HG03039 (cell line): ENCODE data around the gene MACROD2.

Source experiments
- ATAC-seq: cut with Tn5 transposase; IDR thresholded peaks from one replicate; pipeline ENCODE4 v1.9.1; 2021; ENCODE audit warnings: mild to moderate bottlenecking, moderate library complexity; ENCODE audit not compliant: unreplicated experiment

Gene MACROD2

DNA sequence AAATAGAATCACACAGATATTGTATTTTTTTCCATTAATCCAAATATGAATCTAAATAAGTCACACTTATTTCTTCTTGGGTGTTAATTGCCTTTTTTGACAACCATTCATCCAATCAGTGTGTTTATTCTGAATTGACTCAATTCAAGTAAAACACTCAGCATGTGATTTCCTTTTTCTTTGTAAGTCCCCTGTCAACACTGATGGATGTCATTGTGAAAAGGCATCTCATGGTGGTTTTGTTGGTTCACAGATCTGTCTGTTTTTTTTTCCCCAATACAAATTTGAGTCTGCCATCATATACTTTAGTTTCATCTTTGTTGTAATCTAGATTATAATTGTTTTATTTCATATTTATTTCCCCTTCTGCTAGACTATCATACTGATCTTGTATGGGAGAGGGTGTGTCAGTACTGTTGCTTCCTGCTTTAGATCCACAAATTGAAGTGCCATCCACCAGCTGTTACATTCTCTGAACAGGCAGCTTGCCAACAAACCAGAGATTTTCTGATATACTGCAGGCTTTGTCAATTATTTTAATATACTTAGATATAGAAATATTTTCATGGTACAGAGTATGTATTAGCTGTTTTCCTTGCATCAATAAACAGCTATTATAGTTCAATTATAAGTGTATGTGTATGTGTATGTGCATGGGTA is 406.3 kb downstream of the MACROD2 start:
- ATAC-seq, result no peak

DNA sequence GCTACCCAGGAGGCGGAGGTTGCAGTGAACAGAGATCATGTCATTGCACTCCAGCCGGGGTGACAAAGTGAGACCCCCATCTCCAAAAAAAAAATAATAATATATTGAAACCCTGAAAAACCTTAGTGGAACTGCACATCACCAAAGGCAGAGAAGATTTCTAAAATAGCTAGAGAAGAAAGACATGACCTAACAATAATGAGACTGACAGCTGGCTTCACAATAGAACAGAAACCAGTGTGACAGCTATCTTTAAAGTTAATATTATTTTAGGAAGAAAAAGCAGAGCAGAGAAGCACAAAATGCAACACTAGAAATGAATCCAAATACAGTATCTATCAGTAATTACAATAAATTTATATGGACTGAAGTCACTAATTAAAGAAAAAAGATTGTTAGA is 409.2 kb downstream of the MACROD2 start:
- no peak for ATAC-seq

DNA sequence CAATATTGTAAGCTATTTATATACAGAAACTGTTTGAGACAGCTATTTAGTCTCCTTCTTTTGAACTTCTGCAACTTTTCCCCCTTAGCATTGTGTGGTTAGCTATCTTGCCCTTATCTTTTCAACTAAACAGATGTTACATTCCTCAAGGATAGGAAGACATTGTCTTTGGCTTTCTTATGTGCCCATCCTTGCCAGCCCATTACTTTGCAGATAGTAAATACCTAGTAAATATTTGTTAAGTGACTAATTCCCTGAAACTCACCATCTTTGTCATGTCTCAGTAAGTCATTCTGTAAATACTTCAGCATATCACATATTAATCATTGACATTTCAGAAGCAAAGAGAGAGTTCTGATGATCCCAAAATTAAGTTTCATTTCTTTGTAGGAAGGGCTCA is 411.2 kb downstream of the MACROD2 start:
- no peak for ATAC-seq

DNA sequence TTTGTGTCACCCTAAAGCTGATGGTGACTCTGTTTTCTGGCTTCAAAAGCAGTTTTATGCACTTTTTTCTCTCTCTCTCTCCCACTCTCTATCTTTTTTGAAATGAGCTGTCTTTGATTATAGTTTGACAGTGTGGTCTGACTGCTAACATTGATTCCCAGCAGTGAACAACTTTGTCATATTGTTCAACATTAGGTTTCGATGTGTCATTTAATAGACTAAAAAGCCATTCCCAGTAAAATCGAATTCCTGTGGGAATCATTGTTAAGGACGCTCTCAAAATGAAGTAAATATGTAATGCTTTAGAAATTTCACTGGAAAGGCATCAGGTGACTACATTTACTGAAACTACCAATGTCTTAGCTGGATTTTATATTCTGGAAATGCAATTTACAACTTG is 412.0 kb downstream of the MACROD2 start:
- no peak for ATAC-seq

DNA sequence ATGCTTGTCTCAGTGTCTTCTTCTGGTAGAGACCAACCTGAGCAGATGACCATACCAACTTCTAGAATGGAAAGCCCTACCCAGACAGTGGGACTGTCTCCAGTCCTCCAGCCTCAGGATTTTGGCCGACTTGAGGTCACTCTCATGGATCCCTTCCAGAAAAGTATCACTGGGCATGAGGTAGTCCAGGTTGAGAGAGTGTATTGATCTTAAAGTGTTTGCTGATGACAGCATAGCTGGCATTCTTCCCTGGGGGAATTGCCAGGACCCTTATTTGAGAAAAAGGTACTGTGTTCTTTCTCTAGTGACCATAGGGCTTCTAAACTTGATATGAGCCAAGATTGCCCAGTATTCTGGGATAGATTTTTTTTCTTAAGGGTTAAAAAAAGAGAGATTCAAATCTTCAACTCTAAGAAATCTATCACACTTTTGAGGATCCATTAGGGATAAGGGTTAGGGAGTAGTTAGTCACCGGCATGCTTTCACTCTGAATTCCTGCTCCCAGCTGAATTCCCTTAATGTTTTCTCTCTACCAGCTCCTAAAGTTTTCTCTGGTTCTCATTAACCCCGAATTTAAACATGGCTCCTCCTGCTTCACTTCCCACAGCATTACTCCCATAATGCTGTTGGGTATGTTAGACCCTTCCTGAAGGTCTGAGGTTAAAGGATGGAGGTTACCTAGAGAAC is 415.7 kb downstream of the MACROD2 start:
- no peak for ATAC-seq

DNA sequence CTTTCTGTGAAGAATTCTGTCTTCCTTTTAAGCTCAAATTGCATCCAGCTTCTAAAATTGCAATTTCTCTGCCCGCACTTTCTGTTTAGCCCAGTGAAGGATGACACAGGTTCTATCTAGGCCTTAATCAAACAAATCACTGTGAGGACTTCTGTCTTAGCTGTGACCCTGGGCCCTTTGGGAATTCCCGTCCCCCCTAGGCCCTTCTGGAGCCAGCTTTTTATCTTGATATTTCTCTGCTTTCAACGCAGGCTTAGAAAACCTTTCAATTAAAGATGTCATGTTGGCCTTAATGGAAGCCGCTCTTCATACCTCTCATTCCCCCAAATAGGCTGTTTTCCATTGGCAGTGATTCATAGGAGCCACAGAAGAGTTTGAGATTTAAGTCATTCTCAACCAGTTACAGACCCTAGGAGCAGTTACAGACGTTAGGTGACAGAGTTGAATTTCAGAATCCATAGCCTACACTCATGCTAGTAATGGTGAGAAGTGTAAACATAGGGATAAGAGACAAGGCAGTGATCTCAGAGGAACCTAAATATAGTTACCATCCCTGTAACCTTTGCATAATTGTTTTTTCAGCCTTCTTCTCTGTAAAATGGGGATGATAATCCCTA is 416.9 kb downstream of the MACROD2 start:
- no peak for ATAC-seq

DNA sequence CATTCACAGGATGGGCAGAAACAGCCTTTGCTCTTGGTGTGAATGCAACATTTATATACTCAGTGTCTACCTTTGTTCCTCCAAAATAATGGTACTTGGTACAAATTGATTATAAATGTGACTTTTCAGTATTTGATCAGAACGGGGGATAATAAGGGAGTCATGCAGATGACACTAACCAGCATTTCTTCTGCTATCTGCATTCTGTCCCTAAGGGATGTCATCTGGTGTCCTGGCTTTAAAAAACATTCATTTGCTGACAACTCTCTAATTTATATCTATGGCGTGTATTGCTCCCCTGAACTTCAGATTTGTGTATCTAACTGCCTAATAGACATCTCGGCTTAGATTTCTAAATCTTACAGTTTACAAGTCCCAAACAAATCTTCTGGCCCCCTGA is 418.5 kb downstream of the MACROD2 start:
- ATAC-seq, result no peak

DNA sequence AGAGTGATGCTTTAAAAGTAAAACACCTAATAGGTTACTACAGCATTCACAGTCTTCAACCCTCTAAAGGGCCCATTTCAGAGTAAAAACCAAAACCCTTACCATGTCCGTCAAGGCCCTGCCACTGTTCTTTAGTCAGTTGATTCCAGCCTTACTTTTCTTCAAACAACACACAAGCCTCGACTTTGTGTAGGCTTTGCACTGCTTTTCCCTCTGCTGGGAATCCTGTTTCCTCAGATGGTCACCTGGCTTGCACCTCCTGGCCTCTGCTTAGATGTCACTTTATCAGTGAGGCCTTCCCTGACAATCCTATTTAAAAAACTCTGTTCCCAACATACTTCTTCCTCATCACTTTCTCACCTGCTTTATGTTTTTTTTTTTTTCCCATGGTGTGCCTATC is 419.2 kb downstream of the MACROD2 start:
- ATAC-seq, result no peak

DNA sequence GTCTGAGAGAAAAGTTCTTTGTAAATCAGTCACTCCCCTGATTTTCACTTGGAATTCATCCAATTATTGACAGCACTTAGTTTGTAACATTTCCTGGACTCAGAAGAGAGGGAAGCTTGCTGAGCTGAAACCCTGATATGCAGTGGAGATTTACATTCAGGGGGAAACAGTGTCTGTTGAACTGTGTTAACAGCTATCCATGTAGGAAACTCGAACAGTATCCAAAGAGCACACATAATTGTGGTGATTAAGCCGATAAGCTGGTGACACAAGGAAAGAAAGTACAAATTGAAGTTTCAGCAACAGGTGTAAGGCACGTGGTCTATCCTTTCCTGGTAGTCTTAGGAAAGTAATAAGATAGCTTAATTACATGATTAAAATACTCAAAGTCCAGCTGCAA is 420.2 kb downstream of the MACROD2 start:
- ATAC-seq, result no peak

DNA sequence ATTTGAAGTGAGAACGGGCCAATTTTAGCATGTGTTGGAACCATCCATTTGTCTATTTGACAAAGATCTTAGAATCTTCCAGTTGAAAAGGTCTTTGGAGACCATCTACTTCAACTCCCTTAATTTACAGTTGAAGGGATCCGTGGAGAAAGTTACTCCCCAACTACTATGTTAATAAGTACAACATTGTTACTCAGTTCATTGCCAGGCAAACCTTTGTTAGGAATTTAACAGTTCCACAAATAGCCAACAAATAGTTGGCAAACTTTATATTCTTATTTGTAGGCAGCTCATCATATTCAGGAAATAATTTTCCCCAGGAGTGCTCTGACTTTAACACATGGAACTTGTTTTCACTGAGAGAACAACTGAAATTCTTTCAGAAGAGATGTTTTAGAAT is 423.1 kb downstream of the MACROD2 start:
- no peak for ATAC-seq

DNA sequence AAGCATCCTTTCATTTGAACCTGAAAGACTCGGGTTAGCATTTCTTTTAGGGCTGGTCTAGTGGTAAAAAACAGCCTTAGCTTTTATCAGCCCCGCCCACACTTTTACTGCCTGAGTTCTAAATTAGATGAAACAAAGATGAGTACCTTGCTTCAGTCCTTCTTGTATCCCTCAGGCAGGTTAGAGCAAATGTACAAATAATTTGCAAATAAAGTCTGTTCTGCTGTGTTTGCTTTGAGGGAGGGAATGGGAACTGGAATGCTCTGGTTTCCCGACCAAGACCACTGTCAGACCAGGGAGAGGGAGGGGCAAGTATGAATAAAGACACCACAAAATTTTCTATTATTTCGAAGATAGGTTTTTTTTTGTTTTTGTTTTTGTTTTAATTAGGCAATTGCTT is 427.6 kb downstream of the MACROD2 start:
- no peak for ATAC-seq

DNA sequence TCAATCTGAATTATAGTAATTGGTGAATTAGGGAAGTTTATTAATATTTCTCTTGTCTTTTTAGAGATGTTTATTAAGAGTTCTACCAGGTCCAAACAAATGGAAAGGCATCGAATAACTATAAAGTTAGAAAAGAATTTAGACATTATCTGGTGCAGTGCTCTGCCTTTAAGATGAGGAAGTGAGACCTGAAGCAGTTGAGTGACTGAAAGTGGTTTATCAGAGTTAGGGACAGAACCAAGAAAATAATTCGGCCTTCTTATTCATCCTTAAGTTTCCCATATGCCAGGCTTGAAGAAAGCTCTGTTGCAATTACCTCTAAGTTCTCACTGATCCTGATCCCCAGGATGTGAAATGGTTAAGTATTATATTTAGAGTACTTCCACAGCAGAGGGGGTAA is 436.3 kb downstream of the MACROD2 start:
- ATAC-seq, result no peak

DNA sequence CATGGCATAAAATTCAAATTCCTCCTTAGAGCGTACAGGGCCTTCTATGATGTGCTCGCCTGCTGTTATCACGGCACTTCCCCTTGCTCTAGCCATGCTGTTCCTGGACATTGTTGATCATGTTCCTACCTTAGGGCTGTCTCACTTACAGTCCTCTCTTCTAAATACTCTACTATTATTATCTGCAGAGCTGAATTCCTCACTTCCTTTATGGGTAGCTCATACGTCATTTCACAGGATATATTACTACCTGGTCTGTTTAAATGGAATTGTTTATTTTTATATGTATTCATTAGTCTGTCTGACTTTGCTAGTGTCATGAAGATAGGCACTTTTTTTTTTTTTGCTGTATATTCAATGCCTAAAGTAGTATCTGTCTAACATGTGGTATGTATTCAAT is 436.8 kb downstream of the MACROD2 start:
- ATAC-seq, result no peak

DNA sequence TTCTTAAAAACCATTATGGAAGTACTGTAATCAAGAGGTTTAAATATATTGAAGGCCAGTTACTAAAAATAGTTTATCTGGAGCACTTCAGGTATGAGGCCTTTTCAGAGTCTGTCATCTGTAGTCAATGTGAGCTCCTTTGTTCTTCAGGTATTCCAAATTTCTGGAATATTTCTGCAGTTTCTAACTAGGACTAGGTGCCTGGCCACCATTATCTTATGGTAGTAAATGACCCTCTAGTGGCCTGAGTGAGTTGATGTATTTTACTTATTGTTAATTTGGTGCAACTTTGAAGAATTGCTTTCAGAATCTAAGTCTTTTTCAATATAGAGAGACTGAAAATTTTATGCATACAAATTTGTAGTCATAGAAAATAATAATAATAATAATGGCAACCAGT is 437.3 kb downstream of the MACROD2 start:
- no peak for ATAC-seq

DNA sequence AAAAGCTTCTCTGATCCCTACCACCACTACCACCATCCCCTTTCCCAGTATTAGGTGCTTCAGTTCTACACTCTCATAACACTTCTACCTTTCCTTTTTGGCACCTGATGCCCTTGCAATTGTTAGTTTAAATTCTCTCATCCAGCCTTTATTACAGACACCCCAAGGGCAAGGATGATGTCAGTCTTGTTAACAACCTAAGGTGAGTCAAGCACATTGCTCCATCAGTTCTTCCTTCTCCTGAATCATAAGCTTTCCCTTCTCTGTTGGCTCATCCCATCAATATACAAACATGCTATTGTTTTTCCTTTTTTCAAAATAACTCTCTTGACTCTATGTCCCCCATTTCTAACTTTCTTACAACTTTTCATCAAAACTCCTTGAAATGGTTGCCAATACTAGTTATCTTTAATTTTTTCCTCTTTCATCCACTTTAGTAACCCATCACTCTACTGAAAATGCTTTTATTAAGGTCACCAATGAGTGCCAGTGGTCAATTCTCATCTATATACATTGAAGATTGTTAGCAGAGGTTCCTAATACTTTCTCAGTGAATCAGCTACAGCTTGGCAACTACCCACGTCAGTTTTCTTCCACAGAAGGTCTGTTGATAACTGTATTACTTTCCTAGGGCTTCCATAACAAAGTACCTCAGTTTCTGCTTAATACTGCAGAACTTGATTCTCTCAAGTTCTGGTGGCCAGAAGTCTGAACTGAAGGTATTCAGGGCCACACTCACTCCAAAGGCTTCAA is 439.2 kb downstream of the MACROD2 start:
- no peak for ATAC-seq

DNA sequence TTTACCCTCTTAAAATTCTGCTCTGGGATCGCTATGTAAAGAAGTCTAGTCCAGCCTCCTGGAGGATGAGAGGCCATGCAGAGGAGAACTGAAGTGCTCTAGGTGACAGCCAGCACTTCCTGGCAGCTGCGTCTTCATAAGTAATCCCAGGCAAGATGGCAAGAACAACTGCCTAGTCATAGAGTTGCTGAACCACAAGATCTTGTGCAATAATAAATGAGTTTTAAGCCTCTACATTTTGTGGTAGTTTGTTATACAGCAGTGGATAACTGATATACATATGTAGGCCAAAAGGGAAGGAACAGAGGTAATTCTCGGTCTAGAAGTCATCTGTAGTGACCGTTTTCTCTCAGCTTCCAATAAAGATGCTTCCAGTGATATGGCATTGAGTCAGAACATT is 445.9 kb downstream of the MACROD2 start:
- no peak for ATAC-seq

DNA sequence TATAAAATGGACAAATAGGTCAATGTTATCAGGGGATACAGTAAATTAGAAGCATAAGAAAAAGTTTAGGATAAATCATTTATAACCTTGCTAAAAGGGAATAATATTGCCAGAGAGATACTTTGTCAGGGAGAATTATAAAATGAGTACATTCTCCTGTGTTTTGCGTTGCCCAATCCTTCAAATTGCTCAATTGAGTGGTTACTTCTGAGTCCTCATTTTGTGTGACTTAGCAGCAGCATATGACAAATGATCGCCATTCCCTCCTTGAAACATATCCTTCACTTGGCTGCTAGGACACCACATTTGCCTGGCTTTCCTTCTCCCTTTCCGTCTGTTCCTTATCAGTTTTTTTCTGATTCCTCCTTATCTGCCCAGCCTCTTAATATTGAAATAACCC is 448.8 kb downstream of the MACROD2 start:
- no peak for ATAC-seq

DNA sequence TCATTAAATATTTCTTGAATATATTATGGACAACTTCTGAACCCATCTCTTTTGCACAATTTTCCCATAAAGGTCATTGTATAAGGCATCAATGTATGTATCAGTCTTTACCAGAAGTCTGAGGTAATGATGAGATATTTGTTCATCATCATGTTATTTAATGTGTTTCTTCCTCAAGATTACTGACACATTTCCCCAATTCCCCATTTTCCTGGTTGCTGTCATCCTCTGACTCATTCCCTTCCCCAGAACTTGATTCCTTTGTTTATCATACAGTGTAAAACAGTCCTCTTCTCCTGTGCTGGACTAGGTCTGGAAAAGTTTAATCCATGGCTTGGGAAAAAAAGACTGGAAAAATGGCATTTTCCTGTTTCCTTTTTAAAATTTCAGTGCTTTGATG is 450.0 kb downstream of the MACROD2 start:
- ATAC-seq, result no peak

DNA sequence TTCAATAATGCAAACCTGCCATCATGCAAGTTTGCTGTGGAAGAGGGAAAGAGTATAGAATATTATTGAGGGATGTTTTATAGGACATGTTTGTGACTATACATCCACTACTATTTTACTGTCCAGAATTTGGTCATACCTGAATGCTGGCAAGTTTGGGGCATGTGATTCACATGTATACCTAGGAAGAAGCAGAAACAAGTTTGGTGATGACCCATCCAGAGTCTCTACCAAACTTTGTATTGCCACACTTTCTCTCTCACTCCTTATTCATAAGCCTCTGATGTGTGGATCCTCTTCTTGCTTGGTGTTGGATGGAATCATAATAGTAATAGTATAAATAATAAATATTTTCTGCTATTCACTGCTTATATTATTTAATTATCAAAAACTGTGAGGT is 450.6 kb downstream of the MACROD2 start:
- no peak for ATAC-seq

DNA sequence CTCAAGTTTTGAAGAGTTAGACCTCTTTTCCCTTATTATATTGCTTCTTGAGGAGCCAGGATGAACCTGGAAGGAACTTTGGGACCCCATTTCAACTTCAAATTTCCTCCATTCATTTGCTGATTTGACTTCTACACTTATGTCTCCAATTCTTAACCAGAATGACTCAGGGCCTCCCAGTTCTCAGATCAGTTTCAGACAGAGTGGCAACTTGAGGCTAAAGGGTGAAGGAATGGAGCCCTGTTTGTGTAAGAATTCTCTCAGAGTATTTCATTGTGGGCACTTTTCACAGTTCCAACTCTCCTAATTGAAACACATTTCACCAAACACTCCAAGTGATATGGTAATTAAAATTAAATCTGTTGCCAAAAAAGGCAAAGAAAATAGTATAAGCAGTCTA is 451.1 kb downstream of the MACROD2 start:
- ATAC-seq, result no peak

DNA sequence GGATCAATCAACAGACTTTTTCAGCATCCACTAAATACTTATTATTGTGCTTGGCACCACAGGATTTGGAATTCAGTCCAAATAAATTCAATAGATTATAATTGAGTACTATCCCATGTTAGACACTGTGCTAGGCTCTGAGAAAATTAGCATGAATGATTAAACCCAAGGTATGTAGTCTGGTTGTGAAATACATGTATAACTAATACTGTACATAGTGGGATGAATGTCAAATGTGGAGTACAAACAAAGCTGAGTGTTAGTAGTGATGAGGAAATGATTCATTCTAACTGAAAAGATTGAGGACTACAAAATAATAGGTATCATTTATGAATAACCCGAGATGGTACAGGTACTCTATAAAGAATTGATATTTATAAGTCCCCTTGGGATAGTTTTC is 454.0 kb downstream of the MACROD2 start:
- ATAC-seq, result no peak

DNA sequence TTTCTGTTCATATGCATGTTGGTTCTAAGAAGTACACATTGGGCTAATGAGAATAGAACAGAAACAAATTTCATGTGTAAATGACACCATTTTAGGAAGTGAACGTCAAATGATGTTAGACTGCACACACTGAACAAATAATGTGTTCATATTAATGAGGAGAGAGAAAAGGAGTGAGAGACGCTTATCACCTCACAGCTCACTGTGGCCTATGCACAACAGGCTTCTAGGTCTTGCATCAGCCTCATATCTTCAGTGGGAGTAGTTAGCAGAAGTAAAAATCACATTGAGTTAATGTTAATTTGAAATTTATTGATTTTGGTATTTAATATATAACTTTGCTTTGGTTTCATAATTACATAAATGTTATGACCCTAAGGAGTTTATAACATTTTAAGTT is 454.9 kb downstream of the MACROD2 start:
- no peak for ATAC-seq
